ENCODE data around the gene RNU6-1.

RNU6-1 gene

DNA sequence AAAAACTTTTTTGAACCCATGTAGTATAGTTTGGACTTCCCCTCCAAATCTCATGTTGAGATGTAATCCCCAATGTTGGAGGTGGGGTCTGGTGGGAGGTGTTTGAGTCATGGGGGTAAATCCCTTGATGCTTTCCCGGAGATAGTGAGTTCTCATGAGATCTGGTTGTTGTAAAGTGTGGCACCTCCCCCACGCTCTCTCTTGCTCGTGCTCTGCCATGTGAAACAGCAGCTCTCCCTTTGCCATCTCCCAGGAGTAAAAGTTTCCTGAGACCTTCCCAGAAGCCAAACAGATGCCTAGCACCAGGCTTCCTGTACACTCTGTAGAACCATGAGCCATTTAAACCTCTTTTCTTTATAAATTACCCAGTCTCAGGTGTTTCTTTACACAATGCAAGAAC is 16.0 kb upstream of the RNU6-1 start:
- DNase-seq = no peak

DNA sequence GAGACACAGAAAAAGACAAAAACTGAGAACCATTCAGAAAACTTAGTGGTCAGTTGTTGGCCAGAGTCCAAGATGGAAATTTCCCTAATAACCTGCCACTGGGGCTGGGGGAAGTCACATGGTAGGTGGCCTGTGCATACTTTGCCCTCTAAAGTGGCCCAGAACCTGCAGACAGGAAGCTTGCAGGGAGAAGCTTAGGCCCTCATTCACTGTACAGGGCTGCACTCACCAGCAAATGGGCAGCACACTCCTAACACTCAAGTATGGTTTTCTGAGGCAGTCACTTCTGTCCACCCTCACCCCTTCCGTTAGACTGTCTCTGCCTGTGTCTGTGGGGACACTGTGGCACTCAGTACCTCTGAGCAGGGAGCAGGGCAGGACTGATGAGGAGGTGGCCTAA is 14.5 kb upstream of the RNU6-1 start:
- peak in 1 of 3 experiments; percentile 19 for DNase-seq

DNA sequence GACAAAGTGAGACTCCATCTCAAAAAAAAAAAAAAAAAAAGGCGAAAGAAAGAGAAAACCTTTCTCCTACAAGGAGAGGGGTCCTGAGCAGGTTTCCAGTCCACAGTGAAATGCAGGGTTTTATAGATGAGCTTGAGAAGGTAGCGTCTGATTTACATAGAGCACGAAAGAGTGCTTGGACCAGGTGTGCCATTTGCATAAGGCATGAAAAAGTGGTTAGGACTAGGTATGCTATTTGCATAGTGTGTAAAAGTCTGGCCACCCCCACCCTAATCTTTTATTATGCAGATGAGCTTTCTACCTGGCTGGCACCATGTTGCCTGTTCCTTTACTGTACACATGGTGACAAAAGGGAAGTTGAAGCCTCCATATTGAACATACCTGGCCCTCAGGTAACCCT is 13.6 kb upstream of the RNU6-1 start:
- no peak for DNase-seq

DNA sequence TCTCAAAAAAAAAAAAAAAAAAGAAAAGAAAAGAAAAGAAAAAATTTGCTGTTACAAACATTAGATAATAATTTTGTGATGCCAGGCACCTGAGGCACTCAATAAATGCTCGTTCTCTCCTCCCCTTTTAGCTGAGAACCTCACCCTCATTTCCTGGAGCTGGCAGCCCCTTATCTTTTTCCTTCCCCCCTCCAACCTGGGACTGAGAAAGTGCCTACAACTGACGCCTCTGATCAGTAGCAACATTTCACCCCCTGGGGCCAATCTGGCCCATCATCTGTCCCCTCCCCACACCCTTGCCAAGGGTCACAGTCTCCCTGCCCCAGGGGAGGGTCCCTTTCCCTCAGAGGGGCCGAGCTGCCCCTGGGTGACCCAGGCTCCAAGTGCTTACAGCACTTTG is 12.6 kb upstream of the RNU6-1 start:
- no peak for DNase-seq

DNA sequence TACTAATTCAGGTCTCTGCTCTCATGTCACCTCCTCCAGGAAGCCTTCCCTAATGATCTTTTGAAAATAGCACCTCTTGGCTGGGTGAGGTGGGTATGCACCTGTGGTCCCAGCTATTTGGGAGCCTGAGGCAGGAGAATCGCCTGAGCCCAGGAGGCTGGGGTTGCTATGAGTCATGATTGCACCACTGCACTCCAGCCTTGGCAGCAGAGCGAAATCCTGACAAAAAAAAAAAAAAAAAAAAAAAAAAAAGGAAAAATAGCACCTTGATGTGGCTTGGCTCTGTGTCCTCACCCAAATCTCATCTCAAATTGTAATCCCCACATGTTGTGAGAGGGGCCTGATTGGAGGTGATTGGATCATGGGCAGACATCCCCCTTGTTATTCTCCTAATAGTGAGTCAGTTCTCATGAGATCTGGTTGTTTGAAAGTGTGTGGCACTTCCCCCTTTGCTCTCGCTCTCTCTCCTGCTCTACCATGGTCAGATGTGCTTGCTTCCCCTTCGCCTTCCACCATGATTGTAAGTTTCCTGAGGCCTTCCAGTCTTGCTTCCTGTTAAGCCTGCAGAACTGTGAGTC is 11.2 kb upstream of the RNU6-1 start:
- no peak for DNase-seq

DNA sequence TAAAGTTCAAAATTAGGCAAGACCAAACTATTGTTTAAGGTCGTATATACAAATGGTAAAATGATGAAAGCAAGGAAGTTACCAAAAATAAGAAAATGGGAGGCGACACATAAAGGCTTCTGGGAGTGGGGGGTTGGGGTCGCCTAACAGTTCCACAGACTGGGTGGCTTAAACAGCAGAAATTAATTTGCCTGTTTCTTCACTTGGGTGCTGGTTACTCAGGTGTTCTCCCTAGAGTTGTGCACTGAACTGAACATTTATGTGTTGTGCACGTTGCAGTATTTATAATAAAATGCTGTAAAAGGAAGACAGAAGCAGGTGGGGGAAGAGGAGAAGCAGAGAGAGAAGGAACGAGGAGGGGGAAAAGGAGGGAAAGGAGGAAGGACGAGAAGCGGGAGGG is 10.5 kb upstream of the RNU6-1 start:
- DNase-seq = no peak

DNA sequence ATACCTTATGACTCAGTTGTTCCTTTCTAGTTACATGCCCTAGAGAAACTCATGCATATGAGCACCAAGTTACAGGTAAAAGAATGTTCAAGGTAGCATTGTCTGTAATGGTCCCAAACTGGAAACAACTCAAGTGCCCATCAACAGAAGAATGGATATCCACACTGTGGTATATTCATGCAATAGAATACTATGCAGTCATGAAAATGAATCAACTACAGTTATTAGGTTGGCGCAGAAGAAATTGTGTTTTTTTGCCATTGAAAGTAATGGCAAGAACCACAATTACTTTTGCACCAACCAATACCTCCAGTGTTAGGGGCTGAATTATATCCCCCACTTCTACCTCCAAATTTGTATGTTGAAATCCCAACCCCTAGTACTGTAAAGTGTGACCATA is 9.7 kb upstream of the RNU6-1 start:
- no peak for DNase-seq

DNA sequence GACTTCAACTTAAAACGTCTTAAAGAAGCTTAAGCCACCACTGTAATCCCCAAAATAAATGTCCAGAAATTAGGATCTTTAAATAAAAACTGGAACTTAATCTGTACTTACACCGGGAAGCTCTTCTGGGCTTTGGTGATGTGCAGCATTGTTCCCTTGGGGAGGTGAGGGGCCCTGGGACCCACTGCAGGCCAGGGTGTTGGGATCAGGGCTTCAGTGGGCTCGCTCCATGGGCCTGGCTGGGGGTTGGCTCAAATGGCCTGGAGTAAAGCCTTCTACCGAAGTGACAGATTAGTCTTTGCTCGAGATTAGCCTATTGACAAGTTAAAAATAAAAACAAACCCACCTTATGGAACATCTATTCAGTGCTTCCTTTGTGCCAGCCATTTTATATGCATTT is 6.1 kb upstream of the RNU6-1 start:
- DNase-seq = no peak

DNA sequence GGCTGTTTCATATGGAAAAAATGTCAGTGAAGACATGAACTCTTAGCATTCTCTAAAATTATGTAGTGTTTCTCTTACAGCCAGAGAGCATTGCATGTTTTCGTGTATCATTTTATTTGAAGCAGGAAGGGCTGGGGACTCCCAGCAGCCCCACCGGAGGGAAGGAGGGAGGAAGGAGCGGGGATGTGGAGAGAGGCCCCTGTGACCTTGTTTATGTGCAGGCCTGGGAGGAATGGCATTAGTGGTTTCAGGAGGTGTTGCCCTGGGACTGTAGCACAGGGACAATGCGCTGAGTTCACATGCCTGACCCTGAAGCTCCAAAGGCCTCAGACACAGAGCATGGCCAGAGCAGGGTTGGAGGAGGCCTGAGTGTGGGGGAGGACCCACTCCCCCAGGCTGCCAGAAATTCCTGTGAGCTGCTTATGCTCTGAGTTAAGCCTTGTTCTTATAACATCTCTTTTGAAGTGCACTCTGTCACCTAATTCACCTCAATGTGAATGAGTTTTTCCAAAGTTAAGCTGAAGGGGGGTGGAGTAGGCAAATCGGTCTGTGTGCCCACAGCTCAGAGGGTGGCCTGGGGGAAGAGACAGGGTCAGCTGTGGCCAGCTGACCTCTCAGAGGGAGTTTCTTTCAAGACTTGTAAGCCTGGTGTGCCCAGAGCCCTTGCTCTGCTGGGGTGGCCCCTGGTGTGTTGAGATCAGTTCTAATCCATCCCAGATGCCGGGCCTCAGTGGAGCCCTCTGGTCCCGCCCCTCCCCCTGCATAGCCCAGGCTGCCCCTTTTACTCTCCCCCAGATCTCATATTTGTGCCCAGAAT is 3.9 kb upstream of the RNU6-1 start:
- no peak for DNase-seq

DNA sequence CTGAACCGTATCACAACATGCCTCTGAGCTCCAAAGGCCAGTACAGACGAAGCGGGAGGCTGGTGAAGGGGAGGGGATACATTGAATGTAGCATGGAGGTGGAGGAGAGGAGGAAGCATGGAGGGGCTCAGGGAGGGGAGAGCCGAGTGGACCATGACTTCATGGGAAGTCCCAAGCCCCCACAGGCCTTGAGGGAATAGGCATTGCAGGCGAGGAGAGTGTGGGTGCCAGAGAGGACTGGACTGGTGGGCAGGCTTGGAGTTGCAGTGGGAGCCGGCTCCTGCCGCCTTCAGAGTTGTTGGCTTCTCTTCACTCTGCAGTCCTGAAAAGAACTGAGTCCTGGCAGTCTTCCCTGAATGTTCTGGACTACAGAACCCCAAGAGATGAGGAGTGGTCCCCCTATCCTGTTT is 3.3 kb upstream of the RNU6-1 start:
- DNase-seq = no peak

DNA sequence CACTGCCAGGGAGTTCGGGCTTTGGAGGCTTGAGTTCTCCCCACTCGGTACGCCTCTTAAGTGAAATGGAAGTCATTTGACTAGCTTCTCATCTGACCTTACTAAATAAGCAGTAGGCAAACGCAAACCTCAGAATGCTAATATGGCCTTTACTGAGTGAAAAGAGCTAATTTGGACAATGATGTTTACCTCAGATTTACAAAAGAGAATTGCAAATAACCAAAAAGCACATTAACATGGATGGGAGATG is 1.6 kb upstream of the RNU6-1 start:
- no peak for DNase-seq

DNA sequence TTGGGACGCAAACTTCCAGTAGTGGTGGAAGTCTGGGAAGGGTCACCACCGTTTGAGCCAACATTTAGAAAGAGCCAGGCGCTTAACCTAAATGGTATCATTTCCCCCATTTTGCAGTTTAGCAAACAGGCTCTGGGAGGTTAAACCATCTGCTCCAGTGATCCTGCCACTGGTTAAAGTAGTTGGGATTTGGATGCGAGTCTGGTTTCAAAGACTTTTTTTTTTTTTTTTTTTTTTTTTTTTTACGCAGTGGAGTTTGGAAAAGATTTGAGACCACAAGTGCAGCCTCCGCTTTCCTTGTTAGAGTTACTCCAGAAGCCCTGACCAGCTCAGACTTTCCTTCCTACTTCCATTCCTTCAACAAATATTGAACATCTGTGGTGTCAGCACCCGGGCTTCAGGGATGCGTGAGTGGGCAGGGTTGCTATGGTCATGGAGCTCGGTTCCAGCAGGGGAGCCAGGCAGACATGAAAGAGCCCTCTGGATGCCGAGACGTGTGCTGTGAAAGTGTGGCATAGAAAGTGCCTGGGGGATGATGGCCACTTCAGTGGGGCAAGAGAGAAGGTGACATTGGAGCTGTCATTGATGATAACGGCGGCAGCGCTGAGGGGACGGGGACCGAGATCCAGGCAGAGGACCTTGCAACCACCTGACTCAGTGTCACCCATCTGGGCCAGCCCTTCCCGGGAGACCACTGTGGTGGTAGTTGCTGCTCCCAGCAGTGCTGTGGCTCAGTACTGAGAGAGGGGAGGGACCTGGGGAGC is 1.1 kb upstream of the RNU6-1 start:
- peak; percentile 22 to 80 (median 63) for DNase-seq

DNA sequence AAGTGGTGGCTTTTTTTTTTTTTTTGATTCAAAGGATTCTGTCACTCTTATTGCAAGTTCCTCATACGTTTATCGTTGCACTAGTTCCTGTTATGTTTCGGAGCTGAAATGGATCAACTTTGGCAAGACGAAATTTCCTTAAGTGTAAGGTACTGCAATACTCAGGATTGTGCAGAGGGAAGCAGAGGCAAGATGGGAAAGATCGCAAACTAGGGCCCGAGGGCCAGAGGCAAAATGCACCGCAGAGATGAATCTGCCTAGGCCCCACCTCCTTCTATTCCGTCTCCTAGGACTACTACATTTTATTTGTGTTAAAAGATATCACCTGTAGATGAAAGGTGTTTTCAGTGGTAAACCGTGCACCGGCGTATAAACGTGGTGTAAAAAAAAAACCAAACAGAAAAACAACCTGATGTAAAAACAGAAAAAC is 331 bp downstream of the RNU6-1 start:
- peak; percentile 49 to 95 (median 86) for DNase-seq

DNA sequence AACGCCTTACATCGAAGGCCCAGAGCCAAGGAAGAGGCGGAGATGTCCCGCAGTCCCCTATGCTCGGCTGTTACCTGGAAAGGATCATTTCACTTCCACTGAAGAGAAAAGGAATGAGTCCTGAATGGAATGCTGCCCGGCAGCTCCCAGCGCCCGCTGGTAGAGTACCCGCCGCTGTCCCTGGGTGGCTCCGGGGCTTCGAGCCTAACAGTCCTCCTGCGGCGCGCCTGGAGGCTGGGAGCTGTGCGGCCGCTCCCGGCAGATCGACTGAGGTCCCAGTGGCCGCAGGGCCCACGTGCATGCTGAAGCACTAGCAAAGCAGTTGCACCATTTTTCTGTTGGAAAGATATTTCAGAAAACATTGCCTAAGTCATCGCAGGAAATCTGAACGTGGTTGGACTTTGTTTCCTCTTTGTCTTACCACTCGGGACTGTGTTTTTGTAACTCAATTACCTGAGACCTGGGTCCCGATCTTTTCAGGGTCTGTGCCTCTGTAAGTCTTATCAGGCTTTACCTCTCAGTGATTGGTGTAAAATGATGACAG is 984 bp downstream of the RNU6-1 start:
- DNase-seq = peak in 2 of 3 experiments; percentile 75 to 86

DNA sequence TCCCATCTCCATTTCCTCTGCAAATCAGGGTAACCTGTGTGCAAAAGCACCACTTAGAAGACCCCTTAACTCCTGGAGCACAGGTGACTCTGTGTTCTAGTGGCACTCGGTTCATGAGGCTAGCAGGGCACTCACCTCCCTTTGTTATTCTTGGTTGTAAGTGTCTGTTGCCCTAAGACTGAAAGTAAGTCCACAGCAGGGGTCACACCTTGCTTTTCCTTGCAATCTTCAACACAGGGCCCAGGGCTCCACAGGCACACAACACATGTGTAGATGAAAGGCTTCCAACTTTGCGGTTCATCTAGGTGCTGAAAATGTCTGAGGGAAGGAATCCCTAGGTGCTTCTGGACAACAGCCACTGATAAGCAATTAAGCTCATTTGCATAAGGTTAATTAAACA is 2.9 kb downstream of the RNU6-1 start:
- DNase-seq = no peak

DNA sequence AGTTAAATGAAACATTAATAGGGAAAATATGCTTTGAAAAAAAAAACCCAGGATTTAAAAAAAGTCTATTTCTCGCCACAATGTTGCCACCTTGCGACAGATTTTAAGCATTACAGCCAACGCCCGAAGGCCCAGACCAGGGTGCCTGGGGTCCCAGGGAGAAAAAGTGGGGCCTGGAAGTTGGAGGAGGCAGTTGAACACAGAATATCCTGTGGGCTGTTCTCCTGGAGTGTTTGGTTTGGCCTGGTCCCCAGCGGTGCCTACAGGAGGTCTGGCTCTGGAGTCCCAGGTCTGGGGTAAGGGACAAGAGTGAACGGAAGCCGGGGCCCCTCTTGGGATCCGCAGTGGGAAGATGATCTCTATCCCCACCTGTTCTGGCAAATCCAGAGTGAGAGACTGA is 3.4 kb downstream of the RNU6-1 start:
- DNase-seq = peak; percentile 22 to 69 (median 52)

DNA sequence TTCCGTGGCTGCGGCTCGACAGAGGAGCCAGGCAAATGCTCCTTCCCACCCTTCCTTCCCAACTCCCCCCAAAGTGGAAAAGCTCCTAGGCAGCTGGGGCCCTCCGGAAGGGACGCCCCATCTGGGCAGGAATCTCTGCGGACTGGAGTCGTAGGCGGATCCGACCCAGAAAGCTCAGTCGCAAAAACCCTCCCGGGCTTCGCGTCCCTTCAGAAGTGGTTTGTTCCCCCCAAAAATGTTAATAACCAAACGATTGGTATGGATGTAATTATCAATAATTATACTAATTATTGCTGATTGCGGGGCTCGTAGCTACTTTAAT is 3.8 kb downstream of the RNU6-1 start:
- no peak for DNase-seq

DNA sequence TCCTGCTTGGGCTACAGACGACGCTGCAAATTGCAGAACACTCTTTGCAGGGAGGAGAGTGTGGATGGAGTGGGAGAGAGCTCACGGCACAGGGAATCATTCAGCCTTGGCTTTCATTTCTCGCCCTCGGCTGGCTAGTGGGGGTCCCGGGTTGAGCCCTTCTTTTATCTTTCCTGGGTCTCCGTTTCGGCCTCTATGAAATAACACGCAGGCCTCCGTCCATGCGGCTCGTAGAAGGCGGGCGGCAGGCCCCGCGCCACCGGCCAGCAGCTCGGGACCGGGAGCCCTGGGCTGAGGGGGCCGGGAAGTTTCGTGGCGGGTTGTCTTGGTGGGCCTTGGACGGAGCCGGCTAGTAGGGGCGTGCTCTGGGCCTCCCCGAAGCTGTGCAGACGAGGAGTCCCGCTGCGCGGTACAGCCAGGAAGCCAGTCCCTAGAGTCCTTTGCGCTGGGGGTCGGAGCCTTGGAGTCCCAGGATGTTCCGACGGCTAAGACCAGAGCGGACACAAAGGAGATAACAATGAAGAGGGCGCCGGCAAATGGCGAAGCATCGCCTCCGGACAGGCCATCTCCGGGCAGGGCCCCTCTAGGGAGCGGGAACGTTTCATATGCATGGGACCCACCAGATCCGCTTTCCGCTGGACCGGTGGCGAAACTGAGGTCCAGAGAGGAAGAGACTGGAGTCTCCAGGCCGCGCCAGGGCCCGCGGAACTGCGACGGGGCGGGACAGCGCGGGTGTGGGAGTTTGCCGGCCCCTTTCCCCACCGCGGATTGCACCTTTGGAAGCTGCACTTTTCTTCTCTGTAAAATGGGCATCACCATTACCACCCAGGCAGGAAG is 4.3 kb downstream of the RNU6-1 start:
- peak in 2 of 3 experiments; percentile 7 to 43 for DNase-seq

DNA sequence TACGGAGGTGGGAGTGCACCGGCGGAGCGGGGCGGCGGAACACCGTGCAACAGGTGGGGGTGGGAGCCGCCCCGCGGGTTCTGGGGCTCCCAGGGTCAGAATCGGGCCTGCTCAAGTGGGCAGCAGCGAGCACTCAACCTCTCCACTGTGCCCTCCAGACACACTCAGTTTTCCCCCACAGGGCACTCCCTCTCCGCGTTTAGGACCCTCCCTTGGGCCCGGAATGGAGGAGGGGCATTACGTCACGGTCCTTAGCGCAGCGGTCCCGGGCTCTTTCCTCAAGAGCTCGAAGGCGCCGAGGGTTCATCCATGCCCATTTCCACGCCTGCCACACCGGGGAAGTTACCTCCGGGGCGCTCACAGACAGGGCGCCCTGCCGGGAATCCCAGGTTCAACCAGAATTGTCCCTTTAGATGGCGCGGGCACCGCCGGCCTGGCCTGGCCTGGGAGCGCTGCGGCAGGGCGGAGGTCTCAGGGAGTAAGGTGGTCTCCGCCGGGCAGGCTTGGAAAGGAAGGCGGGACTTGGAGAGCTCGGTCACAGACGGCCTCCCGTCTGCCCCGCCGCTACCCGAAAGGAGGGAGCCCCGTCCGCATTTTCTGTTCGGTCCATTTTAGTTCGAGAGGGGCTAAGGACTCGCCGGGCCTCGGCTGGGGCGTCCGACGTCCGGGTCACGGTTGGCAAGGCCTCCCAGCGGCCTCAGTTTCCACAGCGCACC is 5.1 kb downstream of the RNU6-1 start:
- DNase-seq = no peak

DNA sequence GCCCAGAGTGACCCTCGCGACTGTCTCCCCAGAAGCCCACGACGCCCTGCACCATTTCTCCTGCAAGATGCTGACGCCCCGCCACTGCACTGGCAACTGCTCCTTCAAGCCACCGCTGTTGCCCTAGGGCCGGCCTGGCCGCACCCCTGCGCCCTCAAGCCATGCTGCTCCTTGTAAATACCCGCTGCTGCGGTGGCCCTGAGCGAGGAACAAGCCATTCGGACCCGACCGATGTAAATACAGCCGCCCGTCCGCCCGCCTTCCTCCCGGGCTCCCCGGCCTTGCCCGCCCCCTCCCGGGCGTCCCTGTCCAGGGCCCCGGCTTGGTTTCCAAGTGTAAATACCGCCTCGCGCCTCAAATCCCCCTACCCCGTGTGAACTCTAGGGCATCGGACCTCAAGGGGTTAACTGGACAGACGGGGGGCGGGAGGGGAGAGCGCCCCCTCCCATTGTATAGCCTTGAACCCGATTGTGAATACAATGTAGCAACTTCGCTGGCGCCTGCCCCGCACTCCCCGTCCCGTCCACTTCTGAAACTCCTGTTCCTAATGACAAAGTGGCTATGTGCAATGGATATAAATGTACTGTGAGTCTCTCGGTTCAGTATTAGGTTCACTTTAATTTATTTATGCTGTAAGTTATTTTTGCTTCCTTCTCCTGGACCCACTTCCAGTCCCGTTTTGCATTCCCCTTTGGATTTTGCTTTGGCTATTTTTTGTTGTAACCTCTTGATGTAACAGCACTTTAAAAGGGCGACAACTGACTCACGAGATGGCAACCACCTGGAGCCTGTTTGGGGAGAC is 5.9 kb downstream of the RNU6-1 start:
- peak in 1 of 3 experiments; percentile 24 for DNase-seq

DNA sequence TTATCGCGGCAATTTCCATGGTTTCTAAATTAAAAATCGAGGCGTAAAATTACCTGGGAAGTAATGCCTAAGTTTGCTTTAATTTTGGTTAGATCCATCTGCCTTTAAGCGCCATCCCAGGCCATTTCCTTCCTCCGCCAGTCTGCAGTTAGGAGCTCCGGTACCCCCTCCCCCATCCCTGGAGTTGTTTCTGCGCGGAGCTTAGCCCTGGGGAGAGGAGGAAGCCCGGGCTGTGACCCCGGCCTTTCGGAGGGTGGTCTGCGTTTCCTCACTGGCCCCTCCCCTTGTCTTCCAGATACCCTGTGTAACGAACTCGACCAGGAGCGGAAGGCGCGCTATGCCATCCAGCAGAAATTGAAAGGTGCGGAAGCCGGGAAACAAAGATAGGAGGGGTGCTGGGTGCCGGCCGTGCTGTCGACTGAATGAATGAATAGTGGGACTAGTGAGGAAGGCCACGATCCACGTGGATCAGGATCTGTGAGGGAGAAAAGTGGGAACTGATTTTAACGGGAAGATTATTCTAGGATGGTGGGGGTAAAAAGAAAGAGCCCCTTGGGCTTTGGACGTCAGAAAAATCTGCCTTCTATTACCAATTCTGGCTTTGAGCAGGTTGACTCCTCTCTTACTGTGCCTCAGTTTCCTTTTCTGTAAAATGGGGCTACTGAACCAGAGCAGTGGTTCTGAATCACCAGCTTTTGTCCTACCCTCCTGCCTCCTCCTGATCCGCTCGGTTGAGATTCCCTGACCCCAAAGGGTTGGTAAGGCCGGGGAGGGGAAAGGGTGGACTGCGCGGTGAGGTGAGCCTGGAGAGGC is 6.7 kb downstream of the RNU6-1 start:
- no peak for DNase-seq

All from NCI-H1417 (cell line).